HUES48 (cell line): ENCODE results near the gene NEB.
"Not testable (repeated sequence)": the region's sequence is repeated elsewhere in the genome, so short reads cannot be mapped to it uniquely, and the experiment has no call there.

Experiments
- H3K27ac ChIP-seq: one replicate; pipeline ENCODE4 v1.7.0; 2013; ENCODE audit warnings: low read depth, low read length, inconsistent platforms
- H3K27me3 ChIP-seq: 2 replicates; pipeline ENCODE4 v1.6.1; 2013; ENCODE audit warnings: mild to moderate bottlenecking, low read length; ENCODE audit not compliant: control insufficient read depth, insufficient read depth
- H3K36me3 ChIP-seq: 2 replicates; pipeline ENCODE4 v1.6.1; 2013; ENCODE audit warnings: low read length; ENCODE audit not compliant: control insufficient read depth, insufficient read depth
- H3K4me1 ChIP-seq: 2 replicates; pipeline ENCODE4 v1.6.1; 2013; ENCODE audit warnings: mild to moderate bottlenecking, low read length; ENCODE audit not compliant: control insufficient read depth, insufficient read depth
- H3K4me3 ChIP-seq: 2 replicates; pipeline ENCODE4 v1.5.1; 2013; ENCODE audit warnings: mild to moderate bottlenecking, low read depth, low read length
- H3K9ac ChIP-seq: 2 replicates; pipeline ENCODE4 v1.6.1; 2013; ENCODE audit warnings: mild to moderate bottlenecking, low read depth, low read length, moderate library complexity
- H3K9me3 ChIP-seq: 2 replicates; pipeline ENCODE4 v1.6.1; 2013; ENCODE audit warnings: low read length; ENCODE audit not compliant: control insufficient read depth, insufficient read depth

Gene NEB

GRCh38 chr2:151698134-151698533, 36.1 kb downstream of the NEB start:
- not testable (repeated sequence) for H3K4me3 ChIP-seq, H3K27ac ChIP-seq, H3K9ac ChIP-seq, H3K36me3 ChIP-seq, H3K4me1 ChIP-seq, H3K27me3 ChIP-seq, H3K9me3 ChIP-seq

GRCh38 chr2:151695778-151696177, 38.5 kb downstream of the NEB start:
- Histone ChIP-seq H3K36me3 (no peaks in the 10 kb centered on the region), H3K9me3 (no peaks in the 10 kb centered on the region), H3K4me3 (no peak overlapping the region), H3K9ac (no peak overlapping the region), H3K27me3 (no peaks in the 10 kb centered on the region), H3K4me1 (no peaks in the 10 kb centered on the region), H3K27ac (no peak overlapping the region)

GRCh38 chr2:151691631-151692030, 42.6 kb downstream of the NEB start:
- no peaks in the 10 kb centered on the region for H3K27me3 ChIP-seq
- no peaks in the 10 kb centered on the region for H3K36me3 ChIP-seq
- no peak overlapping the region for H3K9ac ChIP-seq
- H3K4me3 ChIP-seq: no peak overlapping the region
- H3K9me3 ChIP-seq: no peaks in the 10 kb centered on the region
- no peaks in the 10 kb centered on the region for H3K4me1 ChIP-seq
- H3K27ac ChIP-seq: no peak overlapping the region

GRCh38 chr2:151688719-151689118, 45.6 kb downstream of the NEB start:
- no peak overlapping the region for H3K27ac ChIP-seq
- no peaks in the 10 kb centered on the region for H3K27me3 ChIP-seq
- H3K9me3 ChIP-seq: no peaks in the 10 kb centered on the region
- no peaks in the 10 kb centered on the region for H3K4me1 ChIP-seq
- H3K36me3 ChIP-seq: no peaks in the 10 kb centered on the region
- no peak overlapping the region for H3K4me3 ChIP-seq
- H3K9ac ChIP-seq: no peak overlapping the region

GRCh38 chr2:151682459-151683003, 51.7 kb downstream of the NEB start:
- Histone ChIP-seq H3K27ac (no peak overlapping the region), H3K9me3 (no peaks in the 10 kb centered on the region), H3K4me3 (no peak overlapping the region), H3K9ac (no peak overlapping the region), H3K27me3 (no peaks in the 10 kb centered on the region), H3K4me1 (0 out of 2 replicates have a peak, but pooled peaks cover 2% of the 10 kb centered on the region), H3K36me3 (no peaks in the 10 kb centered on the region)

GRCh38 chr2:151681051-151681450, 53.2 kb downstream of the NEB start:
- Histone ChIP-seq H3K36me3 (no peaks in the 10 kb centered on the region), H3K9me3 (no peaks in the 10 kb centered on the region), H3K4me3 (no peak overlapping the region), H3K27ac (no peak overlapping the region), H3K9ac (no peak overlapping the region), H3K27me3 (no peaks in the 10 kb centered on the region), H3K4me1 (peaks cover 10% of the 10 kb centered on the region; the same call in 1 of the 2 replicates)

- Histone ChIP-seq H3K4me1 (peaks cover 11% of the 10 kb centered on the region; the same call in 1 of the 2 replicates), H3K4me3 (no peak overlapping the region), H3K36me3 (no peaks in the 10 kb centered on the region), H3K27ac (no peak overlapping the region), H3K27me3 (no peaks in the 10 kb centered on the region), H3K9me3 (no peaks in the 10 kb centered on the region), H3K9ac (no peak overlapping the region)
Measured at GRCh38 chr2:151679994-151680393, 54.3 kb downstream of the NEB start.

- no peak overlapping the region for H3K27ac ChIP-seq
- no peaks in the 10 kb centered on the region for H3K9me3 ChIP-seq
- no peak overlapping the region for H3K9ac ChIP-seq
- no peaks in the 10 kb centered on the region for H3K27me3 ChIP-seq
- no peak overlapping the region for H3K4me3 ChIP-seq
- no peaks in the 10 kb centered on the region for H3K36me3 ChIP-seq
- H3K4me1 ChIP-seq: peaks cover 11% of the 10 kb centered on the region; the same call in 1 of the 2 replicates
Measured at GRCh38 chr2:151678849-151679248, 55.4 kb downstream of the NEB start.

- Histone ChIP-seq H3K36me3 (no peaks in the 10 kb centered on the region), H3K27ac (no peak overlapping the region), H3K4me3 (no peak overlapping the region), H3K4me1 (peaks cover 27% of the 10 kb centered on the region), H3K9ac (no peak overlapping the region), H3K9me3 (no peaks in the 10 kb centered on the region), H3K27me3 (no peaks in the 10 kb centered on the region)
Measured at GRCh38 chr2:151673016-151673415, 61.3 kb downstream of the NEB start.

- Histone ChIP-seq H3K4me1 (peaks cover 27% of the 10 kb centered on the region), H3K27me3 (no peaks in the 10 kb centered on the region), H3K9me3 (no peaks in the 10 kb centered on the region), H3K27ac (no peak overlapping the region), H3K36me3 (no peaks in the 10 kb centered on the region), H3K4me3 (no peak overlapping the region), H3K9ac (no peak overlapping the region)
Measured at GRCh38 chr2:151672277-151672676, 62.0 kb downstream of the NEB start.

GRCh38 chr2:151670846-151671597, 63.3 kb downstream of the NEB start:
- Histone ChIP-seq H3K9ac (no peak overlapping the region), H3K4me3 (no peak overlapping the region), H3K27me3 (no peaks in the 10 kb centered on the region), H3K27ac (no peak overlapping the region), H3K4me1 (peaks cover 20% of the 10 kb centered on the region), H3K36me3 (no peaks in the 10 kb centered on the region), H3K9me3 (no peaks in the 10 kb centered on the region)
